T-cell (primary cell): ENCODE results near the gene ADAMTSL2. TPM values are rescaled to one million over a fixed set of nuclear protein-coding genes. Genes with fewer than 3 reads are reported as not detected.

ENCODE experiments used
- ATAC-seq, 4 experiments: fragments of 200-7000 bp in 3 of 4; fragments of 150-1000 bp in 1 of 4; cut with Tn5 transposase; replicated peaks in 1 of 4; 1 replicate in 3 of 4; 2 replicates in 1 of 4; pipeline ENCODE4 v1.10.0; 2021; ENCODE audit warnings: moderate library complexity in 3 of 4, mild to moderate bottlenecking in 2 of 4, moderate number of reproducible peaks in 1 of 4
- CTCF ChIA-PET, 2 donors: fragments of 300-600 bp; sonication (Branson Sonifier 250); formaldehyde crosslinking; loops; one replicate each; lab custom pipeline; 2022; ENCODE audit warnings: antibody characterized with exemption in 2 of 2; lab: Charles Lee
- POLR2A ChIA-PET, 2 donors: fragments of 300-600 bp; sonication (Branson Sonifier 250); formaldehyde crosslinking; loops; one replicate each; lab custom pipeline; 2022; ENCODE audit warnings: antibody characterized with exemption in 2 of 2; lab: Charles Lee
- DNase-seq, 35 experiments: peaks; one replicate each; pipeline versions ENCODE4 v3.0.0 to v3.0.0-alpha.2; 2013 to 2023
- H3K27ac ChIP-seq: one replicate; pipeline ENCODE4 v1.5.1; 2013; ENCODE audit warnings: low read length
- H3K27me3 ChIP-seq, 2 experiments: replicated peaks in 1 of 2; 1 replicate in 1 of 2; 2 replicates in 1 of 2; pipeline versions ENCODE4 v1.6.1 to v1.7.0; 2013; ENCODE audit warnings: low read length in 1 of 2, mixed read lengths in 1 of 2; ENCODE audit not compliant: control insufficient read depth in 2 of 2, insufficient read depth in 2 of 2; ENCODE audit errors: extremely low read depth in 1 of 2
- H3K36me3 ChIP-seq, 2 donors: 1 replicate in 1 of 2; 2 replicates in 1 of 2; pipeline versions ENCODE4 v1.6.1 to v1.7.0; 2013; ENCODE audit warnings: low read length in 1 of 2; ENCODE audit not compliant: control insufficient read depth in 2 of 2, insufficient read depth in 1 of 2; ENCODE audit errors: extremely low read depth in 1 of 2
- H3K4me1 ChIP-seq, 2 experiments: 1 replicate in 1 of 2; 2 replicates in 1 of 2; pipeline versions ENCODE4 v1.6.1 to v1.7.0; 2013; ENCODE audit warnings: low read length in 2 of 2, mixed read lengths in 1 of 2; ENCODE audit not compliant: insufficient read depth in 2 of 2, control insufficient read depth in 1 of 2; ENCODE audit errors: extremely low read depth in 1 of 2
- H3K4me3 ChIP-seq, 2 donors: 1 replicate in 1 of 2; 2 replicates in 1 of 2; pipeline versions ENCODE4 v1.5.1 to v1.7.0; 2013; ENCODE audit warnings: mild to moderate bottlenecking in 2 of 2, low read length in 1 of 2, moderate library complexity in 1 of 2; ENCODE audit not compliant: control insufficient read depth in 1 of 2; ENCODE audit errors: extremely low read depth in 1 of 2
- H3K9me3 ChIP-seq: 2 replicates; pipeline ENCODE4 v1.7.0; 2013
- H3K27ac Mint-ChIP-seq, 2 donors: one replicate each; pipeline ENCODE4 v1.8.0; 2020 to 2021; ENCODE audit warnings: mild to moderate bottlenecking in 2 of 2, mixed read lengths in 2 of 2
- H3K27me3 Mint-ChIP-seq, 2 donors: one replicate each; pipeline ENCODE4 v1.8.0; 2021 to 2022; ENCODE audit warnings: mixed read lengths in 2 of 2
- H3K36me3 Mint-ChIP-seq: one replicate; pipeline ENCODE4 v1.8.0; 2021; ENCODE audit warnings: mixed read lengths
- H3K4me1 Mint-ChIP-seq, 3 donors: one replicate each; pipeline ENCODE4 v1.8.0; 2020 to 2022; ENCODE audit warnings: mixed read lengths in 3 of 3, mild to moderate bottlenecking in 1 of 3
- H3K4me3 Mint-ChIP-seq, 3 donors: one replicate each; pipeline ENCODE4 v1.8.0; 2020 to 2022; ENCODE audit warnings: mild to moderate bottlenecking in 3 of 3, mixed read lengths in 3 of 3, moderate library complexity in 3 of 3
- H3K9me3 Mint-ChIP-seq, 3 donors: one replicate each; pipeline ENCODE4 v1.8.0; 2020 to 2022; ENCODE audit warnings: mixed read lengths in 3 of 3
- WGBS: methylation state at CpG from one replicate; pipeline ENCODE4 v1.1.5; 2013; ENCODE audit warnings: missing lambda C conversion rate; ENCODE audit not compliant: insufficient coverage; 5-methylcytosine and 5-hydroxymethylcytosine counted together
- total RNA-seq, 35 experiments: library from RNA in 6 of 35; stranded (reverse) in 6 of 35; fragments of 120-200 nt in 1 of 35; gene quantifications; one replicate each; pipeline versions ENCODE4 v1.2.1 to v1.2.4 and lab custom pipeline; 2013 to 2026

Gene ADAMTSL2
- total RNA-seq, 5 donors from 2014 or later (not counting 1 experiment from before 2014, with no cell fraction given), result 0.16 to 0.76 (median 0.53) TPM

GRCh38 chr9:133490201-133490681, 44.3 kb upstream of the ADAMTSL2 start:
- H3K36me3 ChIP-seq, result no peaks in the 10 kb centered on the region
- Mint-ChIP-seq H3K9me3 (no peaks in the 10 kb centered on the region), H3K36me3 (no peaks in the 10 kb centered on the region), H3K4me1 (peaks cover 5 to 8% (median 5%) of the 10 kb centered on the region in 3 donors), H3K27ac (no peak overlapping the region), H3K4me3 (no peak overlapping the region), H3K27me3 (peaks cover 0 to 6% of the 10 kb centered on the region in 2 donors)
- no peak overlapping the region for H3K4me3 ChIP-seq
- H3K27ac ChIP-seq, result no peak overlapping the region
- no peaks in the 10 kb centered on the region for H3K9me3 ChIP-seq
- H3K4me1 ChIP-seq, result peaks cover 0 to 10% of the 10 kb centered on the region in 2 experiments
- CTCF ChIA-PET, result no interaction called here
- ATAC-seq, result no peak
- POLR2A ChIA-PET, result interaction anchor here in 1 of 2 donors (0.6 kb wide), 1 partner anchor 561 kb away, joined by 7 read pairs; no protein-coding TSS in a partner anchor
- H3K27me3 ChIP-seq, result peaks cover 0 to 59% of the 10 kb centered on the region in 2 experiments
- 80% methylated on average over 5 of the region's 13 CpGs for WGBS
- no peak for DNase-seq

DNA sequence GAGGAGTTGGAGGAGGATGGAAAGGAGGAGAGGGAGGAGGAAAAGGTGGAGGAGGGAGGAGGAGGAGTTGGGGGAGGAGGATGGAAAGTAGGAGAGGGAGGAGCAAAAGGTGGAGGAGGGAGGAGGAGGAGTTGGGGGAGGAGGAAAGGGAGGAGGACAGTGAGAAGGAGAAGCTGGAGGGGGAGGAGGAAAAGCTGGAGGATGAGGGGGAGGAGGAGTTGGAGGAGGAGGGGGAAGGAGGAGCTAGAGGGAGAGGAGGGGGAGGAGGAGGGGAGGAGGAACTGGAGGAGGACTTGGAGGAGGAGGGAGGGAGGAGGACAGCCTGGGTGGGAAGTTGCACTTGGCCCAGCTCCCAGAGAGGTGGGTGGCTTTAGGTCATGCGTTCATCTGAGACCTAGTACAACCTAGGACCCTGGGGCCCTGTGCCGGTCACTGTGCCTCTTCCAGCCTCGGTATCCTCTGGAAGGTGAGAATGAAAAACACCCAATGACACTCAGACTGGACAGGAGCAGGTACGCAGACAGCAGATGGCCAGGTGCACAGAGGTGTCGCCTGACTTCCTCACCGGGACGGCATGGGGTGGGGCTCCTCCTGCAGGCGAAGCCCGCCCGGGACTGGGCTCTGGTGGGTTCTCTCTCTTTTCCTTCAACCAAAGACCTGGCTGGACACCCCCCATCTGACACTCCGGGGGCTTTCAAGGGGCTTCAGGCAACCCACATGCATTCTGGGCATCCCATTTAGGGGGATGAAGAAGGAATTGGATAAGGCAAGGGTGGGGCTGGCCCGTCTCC, 43.4 kb upstream of the ADAMTSL2 start:
- peaks cover 0 to 6% of the 10 kb centered on the region in 2 donors for H3K27me3 Mint-ChIP-seq
- ATAC-seq (no peak), DNase-seq (no peak)
- H3K4me1 ChIP-seq, result peaks cover 0 to 3% of the 10 kb centered on the region in 2 experiments
- POLR2A ChIA-PET, result interaction anchor here in 1 of 2 donors (0.6 kb wide), 1 partner anchor 560 kb away, joined by 7 read pairs; no protein-coding TSS in a partner anchor
- no peaks in the 10 kb centered on the region for H3K36me3 Mint-ChIP-seq
- H3K9me3 Mint-ChIP-seq, result no peaks in the 10 kb centered on the region
- peaks cover 0 to 51% of the 10 kb centered on the region in 2 experiments for H3K27me3 ChIP-seq
- no peaks in the 10 kb centered on the region for H3K9me3 ChIP-seq
- H3K27ac Mint-ChIP-seq, result no peak overlapping the region
- H3K36me3 ChIP-seq, result no peaks in the 10 kb centered on the region
- peaks cover 4 to 6% (median 4%) of the 10 kb centered on the region in 3 donors for H3K4me1 Mint-ChIP-seq
- H3K27ac ChIP-seq, result no peak overlapping the region
- no peak overlapping the region for H3K4me3 ChIP-seq
- CTCF ChIA-PET, result interaction anchor here in 1 of 2 donors (1.1 to 1.2 kb wide), 2 partner anchors 90 to 305 kb away, joined by 3 to 4 read pairs; no protein-coding TSS in a partner anchor
- 75% methylated on average over 10 of the region's 12 CpGs for WGBS
- no peak overlapping the region for H3K4me3 Mint-ChIP-seq

DNA sequence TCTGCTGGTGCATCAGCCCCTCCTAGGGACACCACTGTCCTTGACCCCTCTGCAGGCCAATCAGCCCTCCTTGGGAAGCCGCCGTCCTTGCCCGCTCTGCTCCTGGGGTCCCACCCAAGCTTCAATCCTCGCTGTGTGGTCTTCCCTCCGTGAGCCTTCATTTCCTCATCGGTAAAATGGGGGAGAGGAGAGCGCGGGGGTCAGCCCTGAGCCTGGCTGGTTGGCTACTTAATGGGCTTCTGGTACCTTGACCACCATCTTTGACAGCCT, 42.9 kb upstream of the ADAMTSL2 start:
- Histone ChIP-seq H3K36me3 (no peaks in the 10 kb centered on the region), H3K4me3 (no peak overlapping the region), H3K27me3 (peaks cover 0 to 49% of the 10 kb centered on the region in 2 experiments), H3K27ac (no peak overlapping the region), H3K9me3 (no peaks in the 10 kb centered on the region), H3K4me1 (no peaks in the 10 kb centered on the region)
- Mint-ChIP-seq H3K27ac (no peak overlapping the region), H3K36me3 (no peaks in the 10 kb centered on the region), H3K9me3 (no peaks in the 10 kb centered on the region), H3K27me3 (peaks cover 0 to 6% of the 10 kb centered on the region in 2 donors), H3K4me3 (no peak overlapping the region), H3K4me1 (peaks cover 0 to under 1% (median 0%) of the 10 kb centered on the region in 3 donors)
- ChIA-PET CTCF (interaction anchor here in 1 of 2 donors (1.1 to 1.2 kb wide), 2 partner anchors 91 to 305 kb away, joined by 3 to 4 read pairs; no protein-coding TSS in a partner anchor), POLR2A (no interaction called here)
- DNase-seq (no peak), ATAC-seq (no peak)
- WGBS, result 92% methylated on average over 6 of the region's 8 CpGs

DNA sequence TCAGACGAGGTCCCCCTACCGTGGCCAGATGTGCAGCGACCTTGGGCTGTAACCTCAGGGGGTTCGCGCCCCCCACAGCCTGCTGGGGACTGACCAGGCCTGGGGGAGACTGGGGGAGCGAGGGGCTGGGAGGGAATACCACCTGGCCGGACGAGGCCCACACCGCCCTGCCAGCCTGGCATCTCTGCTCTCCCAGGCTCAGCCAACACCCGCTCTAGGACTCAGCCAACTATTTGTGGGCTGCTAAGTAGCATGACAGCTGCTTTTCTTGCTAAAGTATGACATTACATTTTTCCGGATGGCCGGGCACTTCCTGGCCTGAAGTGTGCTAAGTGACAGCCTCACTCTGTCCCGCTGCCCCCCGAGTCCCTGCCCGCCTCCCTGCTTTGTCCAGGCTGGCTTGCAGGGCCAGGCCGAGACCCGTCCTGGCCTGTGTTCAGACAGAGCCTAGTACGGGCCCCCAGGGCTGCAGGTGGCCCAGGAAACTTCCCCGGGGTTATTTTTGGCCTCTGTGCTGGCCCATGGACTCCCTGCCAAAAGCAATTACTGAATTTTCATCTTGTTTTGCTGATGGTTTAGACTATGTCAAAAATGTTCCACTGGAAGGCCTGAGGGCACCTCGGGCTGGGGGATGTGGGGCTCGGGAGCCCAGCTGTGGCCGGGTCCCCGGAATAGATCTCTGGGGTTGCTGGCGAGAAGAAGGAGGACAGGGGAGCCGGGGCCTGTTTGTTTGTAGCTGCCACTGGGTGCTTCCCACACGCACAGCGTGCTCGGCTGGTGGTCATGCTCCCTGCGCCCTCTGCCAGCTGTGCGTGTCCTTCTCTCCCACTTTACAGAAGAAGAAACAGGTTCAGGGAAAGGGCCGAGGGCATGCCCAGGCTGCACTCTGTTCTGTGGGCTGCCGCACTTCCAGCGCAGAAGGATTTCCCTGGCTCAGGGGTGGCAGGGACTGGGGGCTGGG, 42.2 kb upstream of the ADAMTSL2 start:
- Mint-ChIP-seq H3K4me1 (no peaks in the 10 kb centered on the region), H3K27me3 (peaks cover 0 to 6% of the 10 kb centered on the region in 2 donors), H3K36me3 (no peaks in the 10 kb centered on the region), H3K4me3 (no peak overlapping the region), H3K9me3 (no peaks in the 10 kb centered on the region), H3K27ac (no peak overlapping the region)
- no peaks in the 10 kb centered on the region for H3K9me3 ChIP-seq
- no peaks in the 10 kb centered on the region for H3K4me1 ChIP-seq
- no peak overlapping the region for H3K27ac ChIP-seq
- ChIA-PET POLR2A (no interaction called here), CTCF (interaction anchor here in 1 of 2 donors (1.2 kb wide), 1 partner anchor 306 kb away, joined by 3 read pairs; no protein-coding TSS in a partner anchor)
- peaks cover 0 to 54% of the 10 kb centered on the region in 2 experiments for H3K27me3 ChIP-seq
- no peaks in the 10 kb centered on the region for H3K36me3 ChIP-seq
- 79% methylated on average over 32 of the region's 33 CpGs for WGBS
- no peak for ATAC-seq
- no peak overlapping the region for H3K4me3 ChIP-seq
- no peak for DNase-seq

DNA sequence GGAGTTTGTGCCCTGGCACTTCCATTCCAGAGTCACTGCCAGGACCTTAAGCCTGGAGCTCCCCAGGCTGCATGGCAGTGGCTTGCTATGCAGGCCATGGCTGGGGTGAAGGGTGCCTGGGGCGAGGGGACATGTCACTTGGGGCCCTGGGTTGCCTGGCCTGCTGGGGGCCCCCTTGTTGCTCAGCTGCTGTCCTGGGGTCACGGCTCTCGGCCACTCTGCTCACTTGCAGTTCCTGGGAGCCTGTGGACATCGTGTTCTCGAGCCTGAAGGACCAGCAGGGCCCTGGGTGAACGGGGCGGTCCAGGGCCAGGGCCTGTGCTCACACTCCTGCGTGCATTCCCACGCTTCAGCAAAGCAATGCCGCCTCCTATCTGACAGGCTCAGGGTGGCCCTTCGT, 41.1 kb upstream of the ADAMTSL2 start:
- ChIA-PET CTCF (no interaction called here), POLR2A (no interaction called here)
- Histone ChIP-seq H3K27ac (no peak overlapping the region), H3K9me3 (no peaks in the 10 kb centered on the region), H3K4me1 (no peaks in the 10 kb centered on the region), H3K27me3 (peaks cover 0 to 48% of the 10 kb centered on the region in 2 experiments), H3K4me3 (no peak overlapping the region), H3K36me3 (no peaks in the 10 kb centered on the region)
- no peak overlapping the region for H3K4me3 Mint-ChIP-seq
- H3K4me1 Mint-ChIP-seq, result no peaks in the 10 kb centered on the region
- no peak overlapping the region for H3K27ac Mint-ChIP-seq
- 69% methylated on average over 11 of the region's 11 CpGs for WGBS
- no peak for DNase-seq
- H3K9me3 Mint-ChIP-seq, result no peaks in the 10 kb centered on the region
- H3K27me3 Mint-ChIP-seq, result peaks cover 0 to 10% of the 10 kb centered on the region in 2 donors
- no peak for ATAC-seq
- H3K36me3 Mint-ChIP-seq, result no peaks in the 10 kb centered on the region
